ENCODE results near the gene OR4K15. TPM values are rescaled to one million over a fixed set of nuclear protein-coding genes. Genes with fewer than 3 reads are reported as not detected.

Gene OR4K15
- not detected in 2 replicates for total RNA-seq

GRCh38 chr14:19975291-19975690 is at the start of gene OR4K15:
OR4K15 (plus strand) TSS chr14:19975591; CDS start chr14:19975591, 0 bp downstream.

GRCh38 chr14:19930617-19931016 is 44.8 kb upstream of the OR4K15 start, which contains the start of gene OR4K1:
OR4K1 (plus strand) TSS chr14:19930917; CDS start chr14:19935667, 4,750 bp downstream.

GRCh38 chr14:20001863-20002262 is 26.5 kb downstream of the OR4K15 start, which contains the start of gene OR4Q2:
OR4Q2 (plus strand) TSS chr14:20002163.

GRCh38 chr14:20019257-20019865 is 44.0 kb downstream of the OR4K15 start, which contains the start of gene OR4K14:
OR4K14 (minus strand) TSS chr14:20019307; CDS start chr14:20015193, 4,114 bp downstream.

Other genes with a start within 250 kb of the OR4K15 start
- not detected in 2 replicates for gene OR4Q3, start 232.0 kb upstream of the OR4K15 start, total RNA-seq
- not detected in 2 replicates for gene OR4M1, start 202.1 kb upstream of the OR4K15 start, total RNA-seq
- gene OR4N2, start 171.8 kb upstream of the OR4K15 start, total RNA-seq = not detected in 2 replicates
- not detected in 2 replicates for gene OR4K2, start 100.4 kb upstream of the OR4K15 start, total RNA-seq
- not detected in 2 replicates for gene OR4K5, start 55.0 kb upstream of the OR4K15 start, total RNA-seq
- not detected in 2 replicates for gene OR4K1, start 44.7 kb upstream of the OR4K15 start, total RNA-seq
- gene OR4Q2, start 26.6 kb downstream of the OR4K15 start, total RNA-seq = not detected in 2 replicates
- gene OR4K14, start 43.7 kb downstream of the OR4K15 start, total RNA-seq = not detected in 2 replicates
- gene OR4K13, start 60.4 kb downstream of the OR4K15 start, total RNA-seq = not detected in 2 replicates
- not detected in 2 replicates for gene OR4L1, start 84.5 kb downstream of the OR4K15 start, total RNA-seq
- not detected in 2 replicates for gene OR4K17, start 135.1 kb downstream of the OR4K15 start, total RNA-seq
- gene OR4N5, start 163.2 kb downstream of the OR4K15 start, total RNA-seq = not detected in 2 replicates
- not detected in 2 replicates for gene OR11G2, start 215.3 kb downstream of the OR4K15 start, total RNA-seq
- not detected in 2 replicates for gene OR11H6, start 248.1 kb downstream of the OR4K15 start, total RNA-seq

All from nasal cavity respiratory epithelium epithelial cell of viscerocranial mucosa (primary cell).